CD4-positive, alpha-beta T cell treated with Interferon gamma for 1 hour (primary cell): ENCODE measurements around the gene SCP2D1.

Experiments
- DNase-seq: peaks from one replicate; pipeline ENCODE4 v3.0.0-alpha.2; 2020

The SCP2D1 gene

DNA sequence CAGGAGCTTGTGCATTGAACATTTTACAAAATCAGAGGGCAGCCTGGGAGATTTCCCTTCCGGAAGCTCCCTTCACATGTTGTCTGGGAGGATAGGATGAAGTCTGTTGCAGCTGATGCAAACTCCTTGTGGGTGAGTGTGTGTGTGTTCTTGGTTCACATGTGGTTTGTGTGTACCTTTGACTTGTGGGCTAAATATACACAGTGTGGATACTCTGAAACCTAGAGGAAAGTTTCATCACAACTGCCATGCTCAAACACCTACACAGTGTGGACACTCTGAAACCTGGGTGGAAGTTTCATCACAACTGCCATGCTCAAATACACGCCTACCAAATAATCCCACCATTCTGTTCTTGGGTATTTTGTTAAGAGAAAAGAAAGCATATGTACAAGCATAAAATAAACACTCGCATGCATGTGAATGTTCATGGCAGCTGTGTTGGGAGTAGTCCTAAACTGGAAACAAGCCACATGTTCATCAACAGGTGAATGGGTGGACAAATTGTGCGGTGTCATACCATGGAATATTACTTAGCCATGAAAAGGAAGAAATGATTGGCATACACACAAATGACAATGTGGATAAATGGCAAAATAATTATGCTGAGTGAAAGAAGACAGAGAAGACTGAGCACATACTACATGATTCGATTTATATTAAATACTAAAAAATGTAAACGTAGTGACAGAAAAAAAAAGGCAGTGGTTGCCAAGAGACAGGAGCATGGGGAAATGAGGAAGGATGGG is 1.8 kb downstream of the SCP2D1 start:
- DNase-seq = no peak

DNA sequence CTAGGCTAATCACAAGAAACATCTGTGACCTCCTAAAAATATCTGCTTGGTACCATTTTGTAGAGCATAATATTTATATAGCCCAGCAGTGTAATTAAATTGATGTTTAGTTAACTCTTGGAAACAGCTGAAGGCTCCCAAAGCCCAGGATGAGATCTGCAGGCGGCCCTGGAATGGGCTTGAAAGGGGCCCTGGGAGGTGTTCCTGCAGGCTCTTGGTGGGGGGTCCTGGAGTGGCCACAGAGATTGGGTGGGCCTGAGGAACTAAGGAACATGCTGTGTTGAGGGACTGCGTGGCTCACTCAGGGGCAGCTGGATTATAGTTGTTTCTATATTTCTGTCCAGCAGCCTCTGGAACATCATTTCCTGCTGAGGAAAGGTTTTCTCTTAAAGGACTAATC is 9.2 kb downstream of the SCP2D1 start:
- no peak for DNase-seq

DNA sequence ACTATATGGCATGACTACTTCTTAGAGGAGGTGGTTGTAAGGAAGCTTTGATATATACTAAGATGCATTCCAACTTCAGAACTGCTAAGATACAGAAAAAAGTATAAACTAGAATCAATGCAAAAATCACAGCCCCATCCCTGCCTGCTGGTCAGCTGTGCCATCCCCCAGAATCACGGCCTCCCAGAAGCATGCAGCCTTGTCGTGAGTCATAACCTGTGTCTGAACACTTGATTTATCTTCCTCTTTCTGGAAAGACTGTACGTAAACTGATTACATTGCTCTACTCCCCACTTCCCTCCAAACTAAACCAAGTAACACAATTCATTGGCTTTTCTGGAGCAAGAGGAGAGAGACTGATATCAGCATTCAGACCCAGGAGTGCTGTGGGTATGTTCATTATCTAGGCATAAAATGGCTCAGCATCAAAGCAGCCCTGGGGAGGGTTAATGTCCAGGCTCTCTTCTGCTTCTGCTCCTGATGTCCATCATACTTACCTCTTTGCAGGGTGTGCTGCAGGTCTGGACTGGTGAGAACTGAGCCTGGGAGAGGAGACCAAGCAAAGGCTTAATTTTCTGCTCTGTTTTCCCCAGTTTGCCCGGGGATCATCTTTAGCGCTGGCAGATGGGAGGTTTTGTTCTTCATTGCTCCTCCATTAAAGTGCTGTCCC is 18.4 kb downstream of the SCP2D1 start:
- DNase-seq = no peak

GRCh38 chr20:18832546-18833200 is 19.1 kb downstream of the SCP2D1 start:
- DNase-seq = no peak

- DNase-seq = no peak
Observed at GRCh38 chr20:18835466-18836256, 22.1 kb downstream of the SCP2D1 start.

DNA sequence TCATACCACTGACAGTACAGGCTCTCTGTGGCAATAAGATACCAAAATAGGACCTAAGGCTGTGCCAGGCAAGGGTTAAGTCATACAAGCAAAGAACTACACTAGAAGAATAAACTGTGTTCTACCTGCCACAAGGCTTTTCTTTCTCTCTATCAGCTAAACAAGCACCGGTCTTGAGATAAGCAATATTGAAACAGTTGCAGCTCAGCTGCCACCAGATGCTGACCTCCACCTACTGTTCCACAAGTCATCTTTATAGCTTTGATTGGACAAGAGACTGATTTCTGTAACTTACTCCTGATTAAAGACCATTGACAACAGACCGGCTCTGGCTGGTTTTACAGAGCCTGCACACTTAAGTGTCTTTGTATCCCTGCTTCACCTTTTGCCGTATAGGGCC is 24.1 kb downstream of the SCP2D1 start:
- no peak for DNase-seq

- no peak for DNase-seq
Observed at GRCh38 chr20:18839507-18840247, 26.1 kb downstream of the SCP2D1 start.

GRCh38 chr20:18840248-18840645 is 26.7 kb downstream of the SCP2D1 start:
- DNase-seq = no peak

- DNase-seq = no peak
Observed at GRCh38 chr20:18845017-18845416, 31.4 kb downstream of the SCP2D1 start.

DNA sequence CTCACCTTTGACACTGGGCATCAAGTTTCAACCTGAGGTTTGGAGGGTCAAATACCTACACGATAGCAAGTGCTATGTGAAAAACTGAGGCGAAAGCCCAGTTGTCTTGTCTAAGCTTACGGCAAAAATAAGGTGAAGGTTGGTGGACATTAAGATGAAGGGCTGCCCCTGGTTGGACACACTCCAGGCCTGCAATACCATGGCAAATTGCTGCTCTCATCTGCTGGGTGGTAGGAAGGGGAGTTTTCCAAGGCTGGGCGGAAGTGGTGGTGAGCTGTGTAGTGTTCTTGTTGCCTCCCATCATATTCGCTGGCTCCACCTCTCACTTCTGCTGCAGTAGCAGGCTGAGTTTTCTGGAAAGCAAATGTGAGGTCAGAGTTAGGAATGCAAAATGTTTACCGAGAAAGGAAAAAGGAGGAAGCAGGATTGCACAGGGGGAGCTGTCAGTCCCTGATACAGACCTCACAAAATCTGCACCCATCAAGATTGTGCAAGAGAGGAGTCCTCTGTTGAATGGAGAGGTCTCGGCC is 33.7 kb downstream of the SCP2D1 start:
- DNase-seq = no peak

GRCh38 chr20:18849131-18849530 is 35.5 kb downstream of the SCP2D1 start:
- DNase-seq = no peak

GRCh38 chr20:18851629-18852028 is 38.0 kb downstream of the SCP2D1 start:
- no peak for DNase-seq

DNA sequence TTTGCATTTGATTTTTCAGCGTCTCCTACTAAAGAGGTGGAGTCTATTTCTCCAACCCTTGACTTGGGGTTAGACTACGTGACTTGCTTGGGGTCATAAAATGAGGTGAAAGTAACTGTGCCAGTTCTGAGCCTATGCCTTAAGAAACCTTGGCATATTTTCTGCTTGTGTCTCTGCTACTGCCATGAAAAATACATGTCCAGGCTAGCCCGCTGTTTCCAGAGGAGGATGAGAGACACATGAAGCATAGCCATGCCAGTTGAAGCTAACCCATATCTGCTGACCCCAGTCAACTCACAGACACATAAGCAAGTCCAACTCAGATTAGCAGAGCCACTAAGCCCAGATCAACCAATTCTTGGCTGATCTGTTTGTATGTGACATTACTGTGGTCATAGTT is 38.7 kb downstream of the SCP2D1 start:
- DNase-seq = no peak

- no peak for DNase-seq
Observed at GRCh38 chr20:18853216-18853615, 39.6 kb downstream of the SCP2D1 start.

DNA sequence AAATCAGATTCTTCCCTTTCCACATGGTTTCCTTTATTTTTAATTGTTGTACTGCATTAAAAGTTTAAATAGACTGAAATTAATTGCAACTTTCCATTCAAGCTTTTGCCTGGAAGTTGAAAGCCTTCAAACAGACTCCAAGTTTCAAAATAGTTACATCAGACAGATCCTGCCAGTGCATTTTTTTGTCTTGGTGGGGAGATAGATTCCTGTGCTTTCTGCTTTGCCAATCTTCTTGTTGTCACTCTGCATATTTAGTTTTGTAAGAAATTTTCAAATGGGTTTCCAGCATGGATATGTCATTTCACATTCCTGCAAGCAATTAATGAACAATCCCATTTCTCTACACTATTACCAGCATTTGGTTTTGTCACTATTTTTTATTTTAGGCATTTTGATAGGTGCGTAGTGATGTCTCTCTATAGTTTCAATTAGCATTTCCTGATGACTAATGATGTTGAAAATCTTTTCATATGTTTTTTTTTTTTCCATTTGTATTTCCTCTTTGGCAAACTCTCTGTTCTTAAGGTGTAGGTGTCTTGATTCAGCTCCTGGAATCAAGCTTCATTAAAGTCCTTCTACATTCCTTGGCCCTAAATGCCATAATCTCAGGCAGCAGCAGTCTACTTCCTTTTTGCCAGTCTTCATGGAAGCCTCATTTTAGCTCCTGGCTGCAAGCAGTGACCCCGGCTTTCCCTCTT is 40.5 kb downstream of the SCP2D1 start:
- DNase-seq = no peak

- DNase-seq = no peak
Observed at GRCh38 chr20:18855882-18856281, 42.3 kb downstream of the SCP2D1 start.

DNA sequence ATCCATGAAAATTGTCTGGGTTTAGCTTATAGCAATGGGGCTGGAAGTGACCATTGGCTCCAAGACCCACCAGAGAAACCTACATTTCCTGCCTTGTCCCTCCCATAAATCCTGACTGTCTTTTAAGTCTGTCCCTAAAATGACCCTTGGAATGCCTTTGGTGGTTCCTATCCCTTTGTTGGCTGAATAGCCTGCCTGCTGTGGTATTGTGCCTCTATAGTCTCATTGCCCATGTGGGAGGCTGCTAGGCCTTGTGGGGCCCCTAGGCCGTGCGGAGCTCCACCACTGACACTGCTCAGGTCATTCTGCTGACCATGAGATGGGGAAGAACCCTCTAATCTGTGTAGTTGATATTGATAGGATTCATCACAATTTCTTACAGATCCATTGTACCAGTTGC is 43.3 kb downstream of the SCP2D1 start:
- DNase-seq = no peak

DNA sequence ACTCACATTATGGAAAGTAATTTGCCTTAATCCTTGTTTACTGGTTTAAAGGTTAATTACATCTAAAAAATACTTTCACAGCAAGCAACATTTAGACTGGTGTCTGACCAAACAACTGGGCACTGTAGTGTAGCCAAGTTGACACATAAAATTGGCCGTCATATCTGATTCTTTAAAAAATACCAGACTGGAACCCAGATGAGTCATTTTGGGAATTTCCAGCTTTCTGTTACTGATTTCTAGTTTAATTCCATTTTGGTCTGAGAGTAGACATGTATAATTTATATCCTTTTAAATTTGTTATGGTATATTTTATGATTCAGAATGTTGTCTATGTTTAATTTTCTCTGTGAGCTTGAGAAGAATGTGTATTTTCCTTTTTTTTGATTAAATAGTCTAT is 44.1 kb downstream of the SCP2D1 start:
- no peak for DNase-seq

- no peak for DNase-seq
Observed at GRCh38 chr20:18858816-18859215, 45.2 kb downstream of the SCP2D1 start.
